SKM-1 (cell line): ENCODE results near the gene MRPL22.
"Not testable (repeated sequence)": the region's sequence is repeated elsewhere in the genome, so short reads cannot be mapped to it uniquely, and the experiment has no call there.

ENCODE experiments used
- DNase-seq: peaks from one replicate; lab custom pipeline; 2025; ENCODE audit not compliant: unreplicated experiment; lab: John Stamatoyannopoulos, UW

MRPL22 gene

GRCh38 chr5:154986151-154986550, 45.3 kb downstream of the MRPL22 start:
- DNase-seq = no peak

DNA sequence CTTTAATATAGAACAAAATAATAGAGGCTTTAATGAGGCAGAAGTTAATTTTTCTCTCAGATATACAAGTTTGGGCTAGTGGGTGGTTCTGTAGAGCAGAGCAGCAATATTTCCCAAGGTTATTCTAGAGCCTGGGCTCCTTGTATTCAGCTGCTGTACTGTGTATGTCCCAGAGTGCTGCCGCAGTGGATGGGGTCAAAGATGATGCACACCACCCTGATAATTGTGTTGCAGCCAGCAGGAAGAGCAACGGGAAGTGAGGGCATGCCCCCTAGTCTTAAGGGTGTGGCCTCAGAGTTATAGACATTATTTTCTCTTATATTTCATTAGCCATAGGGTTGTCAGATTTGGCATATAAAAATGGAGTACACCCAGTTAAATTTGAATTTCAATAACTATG, 48.8 kb downstream of the MRPL22 start:
- no peak for DNase-seq

- DNase-seq = no peak
These were observed 52.6 kb downstream of the MRPL22 start for GRCh38 chr5:154993461-154993860.

DNA sequence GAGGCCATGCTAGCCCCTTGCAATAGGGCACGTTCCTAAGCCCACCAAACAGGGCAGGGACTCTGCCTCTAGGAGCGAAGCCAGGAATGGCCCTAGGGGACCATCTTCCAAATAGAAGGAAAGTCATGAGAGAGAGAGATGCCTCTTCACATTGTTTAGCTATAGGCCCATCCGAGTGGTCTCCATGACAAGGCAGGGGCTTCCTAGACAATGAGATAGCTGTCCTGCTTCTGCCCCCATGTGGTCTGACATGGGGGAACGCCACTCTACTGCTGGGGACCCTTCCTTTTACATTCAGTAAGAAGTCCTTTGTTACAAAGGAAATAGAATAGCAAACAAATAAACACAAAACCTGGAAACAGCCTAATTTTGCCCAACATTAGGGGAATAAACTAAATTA, 54.8 kb downstream of the MRPL22 start:
- no peak for DNase-seq

- no peak for DNase-seq
These were observed 56.9 kb downstream of the MRPL22 start for GRCh38 chr5:154997746-154998145.

DNA sequence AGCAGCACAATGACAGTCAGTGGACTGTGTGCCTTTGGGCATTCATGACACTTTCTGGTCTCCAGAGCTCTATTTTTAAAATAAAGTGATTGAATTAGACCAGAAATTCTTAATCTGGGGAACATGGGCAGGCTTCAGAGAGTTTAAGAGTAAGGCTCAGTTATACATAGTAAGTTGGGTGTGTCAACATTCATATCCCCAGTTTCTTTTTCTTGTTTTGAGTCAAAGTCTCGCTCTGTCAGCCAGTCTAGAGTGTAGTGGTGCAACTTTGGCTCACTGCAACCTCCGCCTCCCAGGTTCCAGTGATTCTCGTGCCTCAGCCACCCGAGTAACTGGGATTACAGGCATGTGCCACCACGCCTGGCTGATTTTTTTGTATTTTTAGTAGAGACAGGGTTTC, 59.0 kb downstream of the MRPL22 start:
- no peak for DNase-seq

- no peak for DNase-seq
These were observed 60.6 kb downstream of the MRPL22 start for GRCh38 chr5:155001523-155001922.

DNA sequence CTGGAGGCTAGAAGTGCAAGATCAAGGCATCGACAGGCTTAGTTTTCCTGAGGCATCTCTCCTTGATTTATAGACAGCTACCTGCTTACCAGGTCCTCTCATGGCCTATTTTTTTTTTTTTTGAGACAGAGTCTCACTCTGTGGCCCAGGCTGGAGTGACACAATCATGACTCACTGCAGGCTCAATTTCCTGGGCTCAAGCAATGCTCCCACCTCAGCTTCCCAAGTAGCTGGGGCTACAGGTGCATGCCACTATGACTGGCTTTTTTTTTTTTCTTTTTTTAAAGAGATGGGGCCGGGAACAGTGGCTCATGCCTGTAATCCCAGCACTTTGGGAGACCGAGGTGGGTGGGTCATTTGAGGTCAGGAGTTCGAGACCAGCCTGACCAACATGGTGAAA, 61.8 kb downstream of the MRPL22 start:
- DNase-seq = not testable (repeated sequence)

DNA sequence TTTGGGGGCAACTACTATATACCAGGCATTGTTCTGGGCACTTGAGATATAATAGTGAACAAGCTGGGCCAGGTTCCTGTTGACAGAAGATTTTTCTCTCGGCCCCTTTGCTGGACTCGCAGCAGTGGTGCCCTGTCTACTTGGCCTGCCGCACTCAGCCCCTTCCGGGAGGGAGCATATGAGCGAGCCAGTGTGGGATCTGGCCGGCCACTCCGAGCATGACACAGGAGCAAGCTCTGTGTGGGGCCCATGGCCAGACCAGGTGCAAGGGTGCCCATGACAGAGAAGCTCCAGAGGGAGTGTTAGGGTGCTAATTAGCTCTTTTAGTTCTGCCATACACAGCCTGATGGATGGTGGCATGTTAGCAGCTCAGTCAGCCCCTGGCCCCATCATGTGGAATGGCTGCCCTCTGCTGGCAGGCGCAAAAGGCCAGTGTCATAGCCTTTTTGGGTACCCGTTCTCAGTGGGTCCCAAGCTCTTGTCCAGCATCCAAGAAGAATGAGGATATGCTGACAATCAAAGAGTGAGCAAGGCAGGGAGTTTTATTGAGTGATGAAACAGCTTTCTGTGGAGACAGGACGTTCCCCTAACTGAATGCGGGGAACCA, 63.4 kb downstream of the MRPL22 start:
- DNase-seq = no peak

- DNase-seq = not testable (repeated sequence)
These were observed 65.4 kb downstream of the MRPL22 start for GRCh38 chr5:155006265-155006664.

DNA sequence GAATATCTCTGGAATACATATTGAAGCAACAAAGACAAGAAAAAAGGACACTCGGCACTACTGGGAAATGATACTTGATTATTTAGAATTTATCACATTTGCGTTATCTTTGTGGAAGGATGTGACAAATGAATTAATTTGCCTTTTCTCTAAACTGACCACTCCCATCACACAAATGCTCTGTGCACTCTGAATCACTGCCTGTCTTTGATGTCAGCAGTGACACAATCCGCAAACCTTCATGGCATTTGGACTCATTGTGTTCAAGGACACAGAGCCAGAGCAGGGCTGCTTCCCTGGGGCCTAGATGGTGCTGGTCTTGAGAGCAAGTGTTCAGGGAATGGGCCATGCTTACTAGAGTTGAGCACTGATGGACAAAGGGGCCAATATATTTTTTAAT, 67.8 kb downstream of the MRPL22 start:
- DNase-seq = no peak

- DNase-seq = no peak
These were observed 70.0 kb downstream of the MRPL22 start for GRCh38 chr5:155010881-155011280.

DNA sequence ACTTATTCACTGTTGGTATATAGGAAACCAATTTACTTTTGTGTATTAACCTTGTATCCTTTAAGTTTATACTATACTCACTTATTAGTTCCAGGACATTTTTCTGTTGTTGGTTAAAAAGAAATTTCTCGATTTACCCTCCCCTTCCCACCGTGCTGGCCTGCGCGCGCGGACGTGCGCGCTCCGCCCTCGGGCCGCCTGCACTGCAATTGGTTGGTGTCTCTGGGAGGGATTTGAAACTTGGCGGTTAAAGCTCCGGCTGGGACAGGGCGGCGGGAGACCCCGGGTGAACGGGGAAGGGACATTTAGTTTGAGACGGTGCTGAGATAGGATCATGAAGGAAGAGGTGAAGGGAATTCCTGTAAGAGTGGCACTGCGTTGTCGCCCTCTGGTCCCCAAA, 72.7 kb downstream of the MRPL22 start, which contains the start of gene KIF4B:
TSS of gene KIF4B (plus strand) at position 230 of the 400 bp plus-strand sequence. CDS start at position 335, 105 bp downstream.
- DNase-seq = no peak

DNA sequence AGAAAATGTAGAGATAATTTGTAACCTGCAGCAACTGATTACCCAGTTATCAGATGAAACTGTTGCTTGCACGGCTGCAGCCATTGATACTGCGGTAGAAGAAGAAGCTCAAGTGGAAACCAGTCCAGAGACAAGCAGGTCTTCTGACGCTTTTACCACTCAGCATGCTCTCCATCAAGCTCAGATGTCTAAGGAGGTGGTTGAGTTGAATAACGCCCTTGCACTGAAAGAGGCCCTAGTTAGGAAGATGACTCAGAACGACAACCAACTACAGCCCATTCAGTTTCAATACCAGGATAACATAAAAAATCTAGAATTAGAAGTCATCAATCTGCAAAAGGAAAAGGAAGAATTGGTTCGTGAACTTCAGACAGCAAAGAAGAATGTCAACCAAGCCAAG, 74.4 kb downstream of the MRPL22 start:
- DNase-seq = no peak

DNA sequence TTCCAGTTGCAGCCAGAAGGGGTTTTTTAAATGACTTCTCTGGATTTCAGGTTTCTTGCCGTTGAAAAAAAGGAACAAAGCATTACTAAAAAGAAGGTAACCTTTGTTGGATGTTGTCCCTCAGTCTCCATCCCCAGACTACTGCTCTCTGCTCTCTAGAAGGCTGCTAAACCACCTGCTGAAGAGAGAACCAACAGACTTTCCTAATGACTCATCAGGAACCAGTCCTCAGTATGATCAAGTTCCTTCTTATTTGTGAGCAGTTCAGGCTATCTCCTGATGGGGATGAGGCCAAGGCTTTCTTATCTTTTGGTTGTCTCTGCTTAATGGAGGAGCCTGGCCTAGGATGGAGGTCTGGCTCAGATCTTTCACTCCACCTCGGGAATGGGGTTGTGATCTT, 76.7 kb downstream of the MRPL22 start:
- DNase-seq = no peak
